HG03175 (cell line): ENCODE measurements around the gene HLA-DMA.
"Not testable (repeated sequence)": the region's sequence is repeated elsewhere in the genome, so short reads cannot be mapped to it uniquely, and the experiment has no call there.

ENCODE experiments used
- ATAC-seq: cut with Tn5 transposase; IDR thresholded peaks from one replicate; pipeline ENCODE4 v1.9.1; 2021; ENCODE audit warnings: mild to moderate bottlenecking, moderate library complexity; ENCODE audit not compliant: unreplicated experiment

Gene HLA-DMA

DNA sequence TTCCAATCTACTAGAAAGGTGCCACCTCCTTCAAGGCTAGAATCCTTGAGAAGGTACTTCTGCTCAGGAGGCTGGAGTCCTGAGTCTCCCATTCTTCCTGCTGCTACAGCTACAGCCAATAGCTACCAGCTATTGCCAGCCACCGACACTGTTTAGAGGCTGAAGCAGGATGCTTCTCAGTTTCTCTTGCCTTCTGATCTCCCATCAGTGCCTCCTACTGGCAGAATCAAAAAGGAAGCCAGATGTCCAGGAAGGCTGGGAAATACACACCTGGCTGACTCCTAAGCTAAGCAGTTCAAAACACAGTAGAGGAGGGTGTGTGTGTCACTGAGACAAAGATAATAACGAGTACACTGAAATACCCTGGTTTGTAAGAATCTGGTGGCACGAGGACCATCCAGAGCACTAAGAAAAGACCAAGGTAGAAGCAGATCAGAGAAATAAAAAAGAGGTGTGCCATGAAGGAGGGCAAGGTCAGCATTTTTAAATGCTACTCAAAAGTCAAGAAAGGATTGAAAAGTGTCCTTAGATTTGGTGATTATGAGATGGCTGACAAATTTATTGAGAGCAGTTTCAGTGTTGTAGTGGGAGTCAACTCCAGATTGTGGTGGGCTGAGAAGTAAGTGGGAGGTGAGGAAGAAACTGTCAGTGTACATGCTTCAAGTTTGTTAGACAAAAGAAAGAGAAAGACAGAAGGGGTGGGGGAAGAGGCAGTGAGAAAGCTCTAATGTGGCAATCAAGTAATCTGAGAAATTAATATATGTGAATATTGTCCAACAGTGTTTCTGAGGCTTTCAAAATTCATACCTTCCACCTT is 2.3 kb upstream of the HLA-DMA start:
- ATAC-seq: no peak

- ATAC-seq: no peak
Measured at GRCh38 chr6:32954267-32954666, 1.4 kb upstream of the HLA-DMA start.

- no peak for ATAC-seq
Measured at GRCh38 chr6:32953775-32954174, 878 bp upstream of the HLA-DMA start.

DNA sequence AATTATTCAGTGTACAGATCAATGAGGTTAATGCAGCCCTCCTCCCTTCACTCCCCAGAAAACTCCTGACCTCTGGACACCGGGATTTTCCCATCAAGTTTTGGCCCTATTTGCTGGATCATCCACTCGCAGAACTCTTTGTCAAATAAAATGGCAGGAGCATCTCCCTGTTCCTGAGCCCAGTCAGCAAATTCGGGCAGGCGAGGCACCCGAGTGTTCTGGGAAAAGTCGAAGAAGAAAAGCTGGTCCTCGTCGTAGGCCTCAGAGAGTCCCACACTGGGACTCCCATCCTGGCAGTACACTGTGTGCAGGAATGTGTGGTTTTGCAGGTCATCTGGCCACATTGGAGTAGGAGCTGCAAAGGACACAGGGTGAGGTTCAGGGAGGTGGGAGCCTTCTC is 2.4 kb downstream of the HLA-DMA start:
- no peak for ATAC-seq

GRCh38 chr6:32950010-32950409 is 2.9 kb downstream of the HLA-DMA start:
- no peak for ATAC-seq

- no peak for ATAC-seq
Measured at GRCh38 chr6:32949113-32949512, 3.8 kb downstream of the HLA-DMA start.

DNA sequence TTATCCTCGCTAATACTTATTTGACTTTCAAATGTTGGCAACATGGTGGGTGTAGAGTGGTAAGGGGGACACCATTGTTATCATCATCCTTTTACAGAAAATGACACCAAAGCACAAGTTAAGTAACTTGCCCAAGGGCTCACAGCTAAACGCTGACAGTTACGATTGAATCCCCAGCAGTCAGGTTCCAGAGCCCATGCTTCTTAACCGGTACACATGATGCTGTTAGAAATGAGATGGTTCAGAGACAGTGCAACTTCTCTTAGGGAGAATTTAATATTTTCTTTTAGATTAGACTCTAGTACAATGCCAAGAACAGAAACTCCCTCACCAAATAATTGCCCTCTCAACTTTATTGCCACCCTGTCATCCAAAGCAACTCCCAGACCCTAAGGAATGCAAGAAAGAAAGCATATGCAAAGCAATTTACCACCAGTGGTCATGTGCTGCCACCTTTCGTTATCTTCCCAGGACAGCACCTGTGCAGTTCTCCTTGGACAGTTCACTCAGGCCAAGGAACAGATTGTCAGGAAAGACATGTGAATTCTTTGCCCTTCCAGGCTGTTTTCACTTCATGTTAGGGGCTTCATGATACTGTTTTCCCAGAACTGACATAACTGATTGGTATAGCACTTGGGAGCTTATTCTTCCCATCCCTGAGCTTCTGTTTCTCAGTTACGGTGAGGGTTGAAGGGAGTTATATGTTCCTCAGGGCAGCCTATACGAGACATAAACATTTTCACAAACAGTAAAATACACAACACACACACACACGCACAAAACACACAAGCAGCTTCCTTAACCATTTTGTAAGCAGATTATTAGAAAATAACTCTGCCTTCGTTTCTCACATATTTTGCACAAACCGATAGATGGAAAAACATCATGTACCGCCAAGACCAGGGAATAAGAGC is 5.1 kb downstream of the HLA-DMA start:
- no peak for ATAC-seq

- no peak for ATAC-seq
Measured at GRCh38 chr6:32946893-32947292, 6.0 kb downstream of the HLA-DMA start.

- no peak for ATAC-seq
Measured at GRCh38 chr6:32945953-32946352, 6.9 kb downstream of the HLA-DMA start.

- ATAC-seq: no peak
Measured at GRCh38 chr6:32945108-32945760, 7.7 kb downstream of the HLA-DMA start.

DNA sequence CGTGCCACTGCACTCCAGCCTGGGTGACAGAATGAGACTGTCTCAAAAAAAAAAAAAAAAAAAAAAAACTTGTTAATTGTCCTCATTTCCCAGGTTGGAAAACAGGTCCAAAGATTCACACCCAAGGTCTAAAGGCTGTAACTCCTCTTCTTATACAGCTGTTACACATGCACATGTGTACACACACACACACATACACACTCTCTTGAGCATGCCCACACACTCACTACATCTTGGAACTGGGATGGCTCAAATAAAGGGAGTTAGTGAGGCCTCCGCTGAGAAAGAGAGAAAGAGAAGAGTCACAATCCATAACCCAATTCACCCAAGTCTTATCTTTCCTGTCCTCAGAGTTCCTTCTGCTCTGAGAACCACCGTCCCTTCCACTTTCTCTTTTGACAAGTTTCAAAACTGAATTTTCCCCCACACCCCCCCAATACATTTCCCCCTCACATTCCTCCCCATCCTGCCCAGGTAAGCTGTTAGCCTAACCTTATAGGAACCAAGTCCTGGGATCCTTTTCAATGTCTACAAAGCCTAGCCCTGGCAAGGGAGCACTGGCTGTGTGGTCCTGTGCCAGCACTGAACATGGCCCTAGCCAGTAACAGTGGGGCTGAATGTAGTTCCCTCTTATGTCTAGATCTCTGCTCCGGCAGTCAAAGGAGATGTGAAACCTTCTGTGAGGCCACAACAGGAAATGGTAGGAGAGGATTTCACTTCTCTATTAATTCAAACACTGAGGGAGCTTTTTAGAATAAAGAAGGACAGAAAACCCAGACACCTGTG is 8.8 kb downstream of the HLA-DMA start:
- peak; percentile 48 for ATAC-seq

DNA sequence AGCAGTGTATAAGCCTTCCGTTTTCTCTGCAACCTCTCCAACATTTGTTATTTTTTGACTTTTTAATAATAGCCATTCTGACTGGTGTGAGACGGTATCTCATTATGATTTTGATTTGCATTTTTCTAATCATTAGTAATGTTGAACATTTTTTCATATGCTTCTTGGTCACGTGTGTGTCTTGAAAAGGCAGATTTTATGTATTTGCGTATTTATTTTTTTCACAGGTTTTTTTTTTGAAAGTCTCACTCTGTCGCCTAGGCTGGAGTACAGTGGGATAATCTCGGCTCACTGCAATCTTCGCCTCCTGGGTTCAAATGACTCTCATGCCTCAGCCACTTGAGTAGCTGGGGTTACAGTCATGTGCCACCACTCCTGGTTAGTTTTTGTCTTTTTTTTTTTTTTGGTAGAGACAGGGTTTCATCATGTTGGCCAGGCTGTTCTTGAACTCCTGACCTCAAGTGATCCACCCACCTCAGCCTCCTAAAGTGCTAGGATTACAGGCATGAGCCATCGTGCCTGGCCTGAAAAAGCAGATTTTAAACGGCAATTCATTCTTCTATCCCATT is 10.3 kb downstream of the HLA-DMA start:
- not testable (repeated sequence) for ATAC-seq

DNA sequence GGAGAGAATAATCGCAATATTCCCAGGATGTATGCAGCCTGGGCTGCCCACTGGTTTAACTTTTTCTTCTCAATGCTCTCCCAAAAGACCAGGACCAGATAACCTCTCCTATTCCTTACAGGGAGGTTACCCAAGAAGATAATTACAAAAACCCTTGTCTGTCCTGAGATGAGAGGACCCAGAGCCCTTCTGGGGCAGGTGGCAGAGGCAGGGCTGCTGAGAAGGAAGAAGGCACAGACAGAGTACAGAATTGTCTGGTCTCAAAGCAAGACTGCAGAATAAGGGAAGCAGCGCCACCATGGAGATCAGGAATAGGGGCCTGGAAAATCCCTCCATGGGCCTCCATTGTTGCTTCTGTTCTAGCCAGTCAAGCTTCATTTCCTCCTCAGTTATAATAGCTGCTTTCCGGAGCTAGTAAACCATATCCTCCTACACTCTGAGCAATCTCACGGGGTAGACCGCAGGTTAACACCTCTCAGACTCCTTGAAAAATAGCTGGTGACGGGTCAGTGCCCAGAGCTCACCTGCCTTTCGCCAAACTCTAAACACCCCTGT is 11.6 kb downstream of the HLA-DMA start:
- ATAC-seq: peak; percentile 51

- peak; percentile 58 for ATAC-seq
Measured at GRCh38 chr6:32940656-32941213, 12.2 kb downstream of the HLA-DMA start, which contains the start of gene HLA-DMB. Gene HLA-DMB, minus strand, starts transcription at chr6:32941028. Its CDS starts 221 bp downstream, at chr6:32940807.

DNA sequence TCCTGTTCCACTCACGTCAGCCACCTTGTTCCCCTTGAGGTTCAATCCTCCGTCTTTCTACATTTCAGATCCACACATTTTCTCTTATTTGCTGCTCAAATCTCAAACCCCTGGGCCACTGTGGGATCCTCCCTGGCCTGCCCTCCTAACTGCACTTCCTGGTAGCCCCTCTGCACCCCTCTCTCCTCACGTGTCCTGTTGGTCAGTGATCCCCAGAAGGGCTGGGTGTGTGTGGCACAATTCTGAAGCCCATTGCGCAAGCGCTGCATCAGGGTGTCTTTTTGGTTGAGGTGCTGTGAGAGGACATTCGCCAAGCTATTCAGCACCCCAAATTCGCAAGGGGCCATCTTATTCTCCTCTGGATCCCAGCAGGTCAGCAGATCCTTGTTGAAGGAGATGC is 14.4 kb downstream of the HLA-DMA start:
- ATAC-seq: no peak

- ATAC-seq: no peak
Measured at GRCh38 chr6:32937230-32937633, 15.7 kb downstream of the HLA-DMA start.

DNA sequence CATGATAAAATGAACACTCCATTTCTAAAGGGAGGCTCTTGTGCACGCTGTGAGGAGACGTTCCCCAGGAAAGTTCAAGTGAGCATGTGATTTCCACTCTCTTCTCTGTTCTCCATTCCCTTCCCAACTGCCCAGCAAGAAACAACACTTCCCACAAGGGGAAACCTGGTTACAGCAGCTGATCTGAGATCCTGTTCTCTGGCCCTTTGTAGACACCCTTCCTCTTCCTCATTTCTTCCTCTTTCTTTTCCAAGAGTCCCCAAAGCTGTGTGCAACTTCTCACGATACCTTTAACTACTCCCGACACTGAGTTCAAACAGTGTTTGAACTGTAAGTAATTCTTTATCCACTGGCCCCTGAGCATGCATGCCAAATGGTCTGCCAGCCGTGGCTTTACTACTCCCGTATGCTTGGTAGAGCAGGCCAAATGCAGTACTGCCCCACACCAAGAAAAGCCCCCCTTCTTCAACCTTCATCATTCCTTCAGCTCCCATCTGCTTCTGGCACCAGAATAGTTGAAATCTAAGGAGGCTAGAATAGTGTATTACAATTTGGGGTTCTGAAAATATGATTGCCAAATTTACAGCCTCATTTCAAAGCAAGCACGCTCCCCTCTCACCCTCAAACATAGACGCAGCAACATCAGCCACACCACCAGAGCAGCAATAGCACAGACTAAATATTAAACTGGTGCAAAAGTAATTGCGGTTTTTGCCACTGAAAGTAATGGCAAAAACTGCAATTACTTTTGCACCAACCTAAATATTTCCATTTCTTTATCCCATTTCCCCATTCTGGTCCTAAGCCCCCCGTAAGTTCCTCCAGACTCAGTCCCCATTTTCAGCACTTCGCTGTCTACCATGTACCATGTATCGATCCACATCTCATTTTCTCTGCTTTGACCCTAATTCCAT is 16.4 kb downstream of the HLA-DMA start:
- no peak for ATAC-seq

- no peak for ATAC-seq
Measured at GRCh38 chr6:32935551-32936238, 17.2 kb downstream of the HLA-DMA start.
